Measurements from ENCODE around the gene NOL3.

NOL3 gene

DNA sequence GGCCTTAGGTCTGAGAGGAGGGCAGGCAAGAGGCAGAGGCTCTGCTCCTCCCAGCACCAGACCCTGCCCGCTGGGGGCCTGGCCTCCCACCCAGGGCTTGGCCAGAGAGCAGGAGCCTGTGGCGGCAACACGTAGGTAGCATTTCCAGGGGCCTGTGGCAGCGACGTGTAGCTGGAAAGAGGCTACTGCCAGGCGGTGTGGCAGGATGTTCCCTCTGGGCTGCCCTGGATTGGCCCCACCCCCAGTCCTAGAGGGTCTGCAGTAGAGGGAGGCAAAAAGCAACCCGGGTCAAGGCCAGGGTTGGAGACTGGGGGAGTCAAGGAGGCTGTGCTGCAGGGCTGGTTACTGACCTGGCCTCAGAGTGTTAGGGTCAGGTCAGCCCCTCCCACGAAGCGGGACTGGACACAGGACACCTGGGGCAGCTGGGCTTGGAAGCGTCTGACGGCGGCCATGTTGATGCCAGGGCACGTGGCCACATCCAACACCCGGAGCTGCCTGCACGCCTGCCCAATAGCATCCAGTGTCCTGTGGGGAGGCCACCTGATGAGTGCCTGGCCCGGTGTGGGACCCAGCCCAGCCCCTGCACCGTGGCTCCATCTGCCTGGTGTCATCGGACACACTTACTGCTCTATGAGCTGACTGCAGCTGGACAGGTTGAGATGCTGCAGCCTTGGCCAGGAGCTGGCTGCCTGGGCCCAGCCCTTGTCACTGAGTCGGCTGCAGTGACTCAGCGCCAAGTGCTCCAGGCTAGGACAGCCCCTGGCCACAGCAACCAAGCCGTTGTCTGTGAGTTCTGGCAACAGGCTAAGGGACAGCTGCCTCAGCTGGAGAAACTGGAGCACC lies 37.1 kb downstream of the NOL3 start:
- DNase-seq = no peak

DNA sequence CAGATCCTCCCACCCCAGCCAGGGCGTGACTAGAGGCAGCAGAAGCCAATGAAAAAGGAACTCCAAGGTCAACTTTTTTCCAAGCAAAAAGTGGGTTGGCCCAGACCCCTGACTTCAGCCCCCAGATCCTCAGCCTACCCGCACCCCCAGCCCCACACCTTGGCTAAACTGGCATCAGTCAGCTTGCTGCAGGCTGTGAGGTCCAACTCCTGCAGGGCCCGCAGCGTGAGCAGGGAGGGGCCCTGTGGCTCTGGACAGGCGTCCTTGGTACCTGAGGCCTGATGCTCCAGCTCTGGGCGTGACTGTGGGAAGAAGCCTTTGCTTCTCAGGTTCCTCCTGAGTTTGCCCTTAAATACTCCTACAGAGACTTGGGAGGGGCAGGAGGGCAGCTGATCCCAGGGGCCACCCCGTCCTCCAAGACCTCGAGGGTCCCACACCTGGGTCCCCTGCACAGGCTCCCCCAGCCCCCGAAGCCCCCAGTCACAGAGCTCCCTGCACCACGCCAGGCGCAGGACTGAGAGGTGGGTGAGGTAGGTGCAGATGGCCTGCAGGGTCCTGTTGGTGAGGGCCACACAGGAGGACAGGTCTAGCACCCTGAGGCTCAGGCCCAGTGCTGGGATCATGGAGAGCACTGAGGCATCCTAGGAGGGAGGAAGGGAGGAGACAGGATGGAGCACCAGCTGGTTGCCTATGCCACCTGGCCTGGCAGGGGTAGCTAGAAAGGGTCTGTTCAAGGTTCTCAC lies 38.0 kb downstream of the NOL3 start:
- DNase-seq = no peak

- no peak for DNase-seq
Measured at GRCh38 chr16:67209565-67209964, 39.2 kb downstream of the NOL3 start.

- no peak for DNase-seq
Measured at GRCh38 chr16:67210069-67210937, 40.0 kb downstream of the NOL3 start.

- DNase-seq = no peak
Measured at GRCh38 chr16:67211674-67212073, 41.3 kb downstream of the NOL3 start.

DNA sequence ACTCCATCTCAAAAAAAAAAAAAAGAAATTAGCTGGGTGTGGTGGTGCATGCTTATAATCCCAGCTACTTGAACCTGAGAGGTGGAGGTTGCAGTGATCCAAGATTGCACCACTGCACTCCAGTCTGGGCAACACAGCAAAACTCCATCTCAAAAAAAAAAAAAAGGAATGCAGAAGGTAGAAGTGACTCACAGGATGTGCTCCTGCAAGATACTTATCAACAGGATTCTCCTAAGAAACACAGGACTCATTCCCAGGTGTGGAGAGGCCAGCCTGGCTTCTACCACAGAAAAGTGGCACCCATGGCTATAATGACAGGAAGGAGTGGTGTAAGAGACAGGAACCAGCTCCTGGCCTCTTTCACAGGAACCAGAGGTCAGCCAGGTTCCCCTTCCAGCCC lies 42.4 kb downstream of the NOL3 start:
- no peak for DNase-seq

GRCh38 chr16:67213197-67214019 lies 43.1 kb downstream of the NOL3 start:
- DNase-seq = no peak

- DNase-seq = no peak
Measured at GRCh38 chr16:67215706-67216105, 45.4 kb downstream of the NOL3 start.

DNA sequence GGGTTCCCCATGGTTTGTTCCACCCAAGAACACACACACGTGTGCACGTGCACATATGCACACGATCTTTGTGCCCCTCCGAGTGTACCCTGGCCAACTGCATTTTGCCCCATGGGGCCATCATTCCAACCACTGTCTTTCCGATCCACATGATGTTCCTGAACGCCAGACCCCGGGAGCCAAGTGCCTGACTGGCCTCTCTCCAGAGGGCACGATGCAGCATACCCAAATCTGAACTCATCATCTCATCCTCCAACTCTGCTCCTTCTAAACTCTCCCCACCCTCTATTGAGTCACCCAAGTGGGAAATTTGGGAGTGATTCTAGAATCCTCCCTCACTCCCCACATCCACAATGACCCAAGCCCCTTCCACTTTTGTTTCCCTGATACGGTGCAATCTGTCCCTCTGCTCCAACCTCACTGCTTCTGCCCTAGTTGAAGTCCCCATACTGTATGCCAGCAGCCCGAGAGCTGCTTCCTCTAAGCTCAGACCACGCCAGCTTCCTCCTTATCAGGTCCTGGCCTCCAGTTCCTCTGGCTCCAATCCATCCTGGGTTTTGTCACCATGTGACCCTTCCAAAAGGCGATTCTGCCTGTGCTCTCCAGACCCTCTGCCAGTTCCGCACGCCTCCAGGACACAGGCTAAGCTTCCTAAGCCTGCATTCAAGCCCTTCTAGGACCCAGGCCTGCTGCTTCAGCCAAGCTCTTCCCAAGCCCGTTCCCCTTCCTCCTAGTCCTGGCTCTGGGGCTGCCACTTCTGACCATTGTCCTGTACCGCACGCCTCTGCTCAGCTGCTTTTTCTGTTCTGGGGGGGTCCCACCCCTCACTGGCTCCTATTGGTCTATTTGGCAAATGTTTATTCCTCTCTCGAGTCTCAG lies 46.5 kb downstream of the NOL3 start:
- no peak for DNase-seq

GRCh38 chr16:67223992-67224391 lies 53.7 kb downstream of the NOL3 start:
- DNase-seq = no peak
